Measurements from ENCODE around the gene ADAR.
A peak's percentile ranks its signal among the peaks of the same experiment; 100 is the strongest.

ADAR gene

DNA sequence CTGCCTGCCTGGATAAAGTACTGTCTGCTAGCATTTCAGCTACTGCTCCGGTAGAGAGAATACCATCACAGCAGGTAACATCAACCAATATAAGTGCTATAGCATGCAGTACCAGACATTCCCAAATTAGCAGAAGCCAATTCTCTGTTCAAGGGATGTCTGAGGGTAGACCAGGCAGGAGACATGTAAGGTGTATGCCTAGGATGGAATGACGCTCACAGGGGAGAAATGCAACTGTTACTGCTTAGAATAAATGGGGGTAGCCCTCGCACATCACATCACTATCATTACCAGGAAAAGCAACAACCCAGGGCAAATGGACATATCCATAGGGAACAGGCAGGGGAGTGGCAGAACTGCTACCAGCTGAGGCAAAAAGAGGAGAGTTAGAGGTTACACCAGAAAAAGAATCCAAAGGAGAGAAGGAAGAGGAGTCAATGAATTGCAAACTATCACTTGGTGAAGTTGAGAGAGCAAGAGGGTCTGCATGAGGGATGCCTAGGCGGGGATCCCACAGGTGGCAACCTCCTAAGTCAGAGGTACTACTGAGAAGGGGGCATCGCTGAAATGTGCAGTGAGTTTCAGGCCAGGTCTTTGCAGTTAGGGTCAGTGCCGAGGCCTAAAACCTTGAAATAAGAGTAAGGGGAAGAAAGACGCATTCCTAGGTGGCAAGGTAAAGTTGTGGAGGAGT is 50.6 kb downstream of the ADAR start:
- no peak for DNase-seq

DNA sequence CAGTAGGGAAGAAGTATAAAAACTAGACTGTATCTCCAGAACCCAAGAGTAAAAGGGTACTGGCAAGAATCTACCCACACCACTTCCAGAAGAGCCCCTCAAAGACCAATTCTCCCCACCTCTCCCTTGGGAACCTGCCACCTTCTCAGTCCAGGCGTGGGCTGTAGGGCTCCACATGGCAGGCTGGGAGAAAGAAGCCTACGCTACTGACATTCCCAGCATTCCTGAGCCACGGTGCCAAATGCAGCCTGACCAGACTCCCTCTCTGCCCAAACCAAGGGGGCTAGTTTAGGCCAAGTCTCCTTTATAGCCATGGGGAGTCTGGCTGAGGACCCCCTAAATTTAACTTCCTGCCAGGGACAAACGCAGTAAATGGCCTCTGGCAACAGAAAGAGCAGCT is 51.6 kb downstream of the ADAR start:
- DNase-seq, result no peak

DNA sequence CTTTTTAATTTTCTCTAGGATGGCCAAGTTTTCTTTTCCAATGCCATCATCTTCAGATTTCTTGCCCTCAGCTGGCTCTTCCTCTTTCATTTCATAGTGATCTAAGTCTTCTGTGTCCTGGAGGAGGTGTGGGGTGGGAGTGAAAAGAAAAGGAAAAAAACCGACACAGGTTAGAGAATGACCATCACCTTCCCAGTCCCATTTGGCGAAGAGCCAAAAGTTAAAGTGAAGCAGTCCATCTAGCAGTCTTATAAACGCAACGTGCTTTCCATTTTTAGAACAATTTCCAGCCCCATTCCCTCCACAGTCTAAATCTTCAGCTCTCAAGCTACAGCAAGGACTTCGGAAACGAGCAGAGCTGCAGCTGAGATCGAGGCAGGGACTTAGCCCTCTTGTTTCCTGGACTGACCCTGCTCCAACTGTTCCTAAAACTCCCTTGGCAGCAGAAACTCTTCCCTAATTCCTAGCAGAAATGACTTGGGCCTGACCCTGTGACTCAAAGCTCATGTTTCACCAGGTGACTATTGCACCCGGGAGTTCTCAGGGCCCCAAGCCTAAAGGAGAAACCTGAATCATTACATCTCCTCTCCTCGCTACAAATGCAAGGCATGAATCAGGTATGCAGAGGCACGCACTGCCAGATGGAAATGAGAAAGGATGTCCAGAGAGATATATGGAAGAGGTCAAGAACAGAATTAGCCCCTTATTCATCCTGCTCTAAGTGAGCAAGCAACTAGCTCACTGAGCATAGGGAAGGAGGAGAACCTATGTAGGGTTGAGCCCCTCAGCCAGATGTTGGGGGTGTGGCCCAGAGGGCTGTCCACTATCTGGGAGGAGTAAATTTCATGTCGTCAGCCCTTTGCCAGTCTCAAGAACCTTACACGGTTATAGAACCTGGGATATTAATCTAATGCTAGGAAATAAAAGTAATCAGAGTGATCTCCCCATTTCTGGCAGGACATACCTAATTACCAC is 54.6 kb downstream of the ADAR start:
- no peak for DNase-seq

DNA sequence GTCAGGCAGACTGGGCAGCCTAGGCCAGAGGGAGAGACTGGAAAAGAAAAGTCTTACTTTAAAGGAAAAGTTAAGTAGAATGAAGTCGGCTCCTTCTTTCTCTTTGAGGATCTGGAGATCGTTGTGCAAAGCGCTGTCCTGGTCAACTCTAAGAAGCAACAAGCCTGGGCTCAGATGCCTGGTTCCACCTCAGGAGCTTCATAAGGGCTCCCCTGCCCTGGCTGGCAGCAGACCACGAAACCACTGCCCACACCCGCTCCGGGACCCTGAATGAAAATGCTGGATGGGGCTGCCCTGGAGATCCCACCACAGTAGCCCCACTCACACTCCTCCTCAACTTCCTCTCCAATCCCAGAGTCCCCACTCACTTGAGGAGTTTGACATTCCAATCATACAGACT is 56.0 kb downstream of the ADAR start:
- DNase-seq, result no peak

DNA sequence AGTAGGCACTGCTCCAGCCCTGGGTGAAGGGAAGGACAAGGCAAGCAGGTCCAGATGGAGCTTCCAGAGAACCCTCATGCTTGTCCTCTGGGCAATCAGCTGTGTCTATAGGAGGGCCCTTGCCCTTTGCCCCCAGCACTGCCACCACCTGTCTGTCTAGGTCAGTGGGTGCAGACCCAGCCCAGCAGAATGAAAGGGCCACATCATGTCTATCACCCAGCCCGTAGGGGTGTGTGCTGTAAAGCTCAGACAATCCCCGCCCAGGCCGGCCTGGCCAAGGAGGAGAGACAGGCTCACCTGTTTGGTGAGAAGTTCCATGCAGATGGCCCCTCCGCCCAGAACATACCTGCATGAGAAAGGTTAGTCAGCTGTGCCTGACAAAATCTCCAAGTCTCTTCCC is 56.5 kb downstream of the ADAR start:
- DNase-seq, result no peak

DNA sequence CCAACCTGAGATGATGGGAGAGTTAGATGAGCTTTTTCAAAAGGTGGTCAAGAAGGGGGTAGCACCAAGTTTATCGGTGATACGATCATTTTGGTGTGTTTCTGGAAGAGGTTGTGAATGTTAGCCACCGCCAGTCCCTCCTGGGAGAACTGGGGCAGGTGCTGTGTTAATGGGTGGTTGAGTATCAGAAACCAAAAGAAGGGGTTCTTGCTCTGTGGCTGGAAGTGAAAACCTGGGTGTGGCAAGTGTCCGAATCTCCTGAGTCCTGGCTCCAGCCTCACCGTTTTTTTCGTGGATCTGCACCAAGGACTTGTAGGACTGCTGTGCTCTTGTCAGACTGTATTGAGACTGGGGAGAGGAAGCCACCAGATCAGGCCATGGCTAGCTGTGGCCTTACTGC is 57.3 kb downstream of the ADAR start:
- DNase-seq, result no peak

DNA sequence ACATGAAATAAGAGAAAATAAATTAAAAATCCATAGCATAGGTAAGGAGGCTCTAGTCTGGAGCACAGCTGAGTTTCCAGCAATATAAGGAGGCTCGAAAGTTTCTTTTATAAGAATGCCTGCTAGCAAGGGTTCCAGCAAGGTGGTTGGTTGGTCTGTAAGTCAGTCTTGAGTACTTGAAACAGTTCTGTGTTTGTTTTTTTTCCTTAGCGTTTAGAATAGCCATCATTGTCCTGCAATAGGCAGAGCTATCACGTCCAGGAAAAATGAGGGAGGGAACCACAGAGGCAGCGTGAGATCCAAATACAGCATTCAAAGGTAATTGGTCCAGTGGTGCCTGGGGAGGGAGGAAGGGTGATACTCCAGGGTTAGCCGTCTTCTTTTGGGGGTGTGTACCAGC is 57.9 kb downstream of the ADAR start:
- no peak for DNase-seq

DNA sequence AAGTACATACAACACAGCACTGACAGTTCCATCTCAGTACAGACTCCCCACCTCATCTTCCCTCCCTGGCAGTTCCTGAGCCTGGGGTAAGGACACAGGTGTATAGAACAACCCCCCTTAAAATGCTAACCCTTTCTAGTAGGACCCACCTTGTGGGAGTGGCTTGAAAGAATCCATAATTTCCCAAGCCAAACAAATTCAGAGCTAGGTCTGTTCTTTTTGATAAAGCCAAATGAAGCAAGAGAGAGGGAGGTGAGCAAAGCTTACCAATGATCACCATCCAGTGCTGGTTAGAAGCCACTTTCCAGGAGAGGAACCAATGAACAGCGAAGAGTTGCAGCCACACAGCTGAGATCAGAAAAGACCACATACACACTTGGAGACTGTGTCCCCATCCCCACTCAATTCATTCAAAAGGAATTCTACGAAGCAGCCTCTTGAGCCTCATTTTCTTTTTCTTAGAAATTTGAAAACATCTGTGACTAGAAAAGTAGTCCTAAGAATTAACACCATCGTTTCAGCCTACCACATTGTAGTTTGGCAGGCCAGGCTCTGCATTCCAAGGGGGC is 58.7 kb downstream of the ADAR start:
- no peak for DNase-seq

DNA sequence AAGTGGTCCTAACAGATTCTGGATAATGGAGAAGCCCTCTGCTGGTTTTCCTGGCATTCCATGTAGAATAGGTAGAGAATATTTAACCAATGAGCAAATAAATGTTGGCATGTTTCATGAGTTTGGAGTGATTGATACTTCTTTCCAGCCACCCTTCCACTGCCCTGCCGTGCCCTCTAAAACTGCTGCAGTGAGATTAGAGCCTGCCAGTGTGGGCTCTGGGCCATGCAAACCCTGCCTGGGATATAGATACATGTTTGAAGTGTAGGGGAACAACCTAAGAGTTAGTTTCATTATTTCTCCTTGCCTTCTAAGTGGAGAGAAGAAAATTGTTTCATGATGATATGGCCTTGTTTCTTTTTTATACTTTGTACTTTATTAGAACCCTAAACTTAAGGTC is 60.0 kb downstream of the ADAR start:
- DNase-seq, result no peak

DNA sequence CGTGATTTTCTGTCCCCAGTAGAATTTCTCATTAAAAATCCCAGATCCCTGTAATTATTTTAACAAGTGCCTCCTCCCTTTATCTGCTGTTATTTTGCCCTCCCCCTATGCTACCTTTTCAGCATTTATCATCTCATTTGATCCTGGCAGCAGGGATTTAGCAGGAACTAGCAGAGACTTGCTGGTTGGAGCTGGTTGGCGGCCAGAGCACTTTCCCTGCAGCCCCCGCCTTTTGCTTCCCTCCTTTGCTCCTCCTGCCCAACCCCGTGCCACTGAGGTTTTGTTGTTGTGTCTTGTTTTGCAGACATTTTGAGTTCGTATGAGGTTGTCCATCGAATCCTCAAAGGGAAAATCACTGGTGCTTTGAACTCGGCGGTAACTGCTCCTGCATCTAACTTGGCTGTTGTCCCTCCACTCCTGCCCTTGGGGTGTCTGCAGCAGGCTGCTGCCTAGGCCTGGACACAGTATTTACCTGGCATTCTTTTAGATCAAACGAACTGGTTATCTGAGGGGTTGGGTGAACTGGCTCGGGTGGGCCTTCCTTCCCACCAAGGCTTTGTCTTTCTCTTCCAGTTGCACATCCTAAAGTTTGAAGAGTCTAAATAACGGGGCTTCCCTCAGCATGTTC is 60.8 kb downstream of the ADAR start:
- DNase-seq, result no peak

DNA sequence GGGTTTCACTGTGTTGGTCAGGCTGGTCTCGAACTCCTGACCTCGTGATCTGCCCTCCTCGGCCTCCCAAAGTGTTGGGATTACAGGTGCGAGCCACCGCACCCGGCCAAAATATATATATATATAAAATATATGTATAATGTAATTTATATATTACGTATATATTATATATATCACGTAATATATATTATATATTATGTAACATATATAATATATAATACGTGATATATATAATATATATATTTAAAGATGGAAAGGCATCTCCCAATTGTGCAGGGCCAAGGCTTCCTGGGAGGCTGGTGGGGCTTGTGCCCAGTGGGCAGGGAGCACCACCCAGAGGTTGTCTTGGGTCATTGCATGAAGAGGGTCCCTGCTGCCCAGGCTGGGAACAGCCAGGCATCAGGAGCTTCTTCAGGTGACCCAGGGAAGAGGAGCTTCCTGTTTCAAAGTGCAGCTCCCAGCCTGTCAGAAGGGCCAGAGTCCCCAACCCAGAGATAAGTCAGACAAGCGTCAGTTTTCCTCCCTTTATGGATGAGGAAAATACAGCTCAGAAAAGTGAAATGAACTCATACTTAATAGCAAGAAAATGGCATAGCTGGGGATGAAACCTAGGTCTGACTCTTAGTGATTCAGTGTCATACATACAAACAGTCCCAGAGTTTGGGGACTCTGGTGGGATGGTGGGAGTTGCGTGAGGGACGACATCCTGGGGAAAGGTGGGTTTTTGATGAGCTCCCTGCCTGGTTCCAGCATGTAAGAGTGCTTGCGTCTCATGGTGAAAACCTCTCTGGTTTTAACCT is 61.5 kb downstream of the ADAR start:
- peak; percentile 72 for DNase-seq

DNA sequence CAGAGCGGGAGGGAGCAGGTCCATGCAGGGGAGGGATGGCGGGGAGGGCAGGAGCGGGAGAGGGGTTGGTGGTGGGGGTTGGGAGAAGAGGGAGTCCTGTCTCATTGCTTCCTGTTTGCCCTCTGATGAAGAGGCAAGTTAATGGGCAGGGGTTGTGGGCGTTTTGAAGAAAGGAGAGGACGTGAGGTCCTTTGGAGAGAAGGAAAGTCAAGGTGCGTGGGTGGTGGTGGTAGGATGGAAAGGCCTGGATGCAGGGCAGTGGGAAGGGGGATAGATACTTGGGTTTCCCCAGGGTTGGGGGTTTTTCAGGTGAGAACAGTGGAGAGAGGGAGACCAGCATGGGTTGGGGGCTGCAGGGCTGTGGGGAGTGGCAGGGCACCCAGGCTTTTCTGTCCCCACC is 66.8 kb downstream of the ADAR start:
- DNase-seq, result no peak

DNA sequence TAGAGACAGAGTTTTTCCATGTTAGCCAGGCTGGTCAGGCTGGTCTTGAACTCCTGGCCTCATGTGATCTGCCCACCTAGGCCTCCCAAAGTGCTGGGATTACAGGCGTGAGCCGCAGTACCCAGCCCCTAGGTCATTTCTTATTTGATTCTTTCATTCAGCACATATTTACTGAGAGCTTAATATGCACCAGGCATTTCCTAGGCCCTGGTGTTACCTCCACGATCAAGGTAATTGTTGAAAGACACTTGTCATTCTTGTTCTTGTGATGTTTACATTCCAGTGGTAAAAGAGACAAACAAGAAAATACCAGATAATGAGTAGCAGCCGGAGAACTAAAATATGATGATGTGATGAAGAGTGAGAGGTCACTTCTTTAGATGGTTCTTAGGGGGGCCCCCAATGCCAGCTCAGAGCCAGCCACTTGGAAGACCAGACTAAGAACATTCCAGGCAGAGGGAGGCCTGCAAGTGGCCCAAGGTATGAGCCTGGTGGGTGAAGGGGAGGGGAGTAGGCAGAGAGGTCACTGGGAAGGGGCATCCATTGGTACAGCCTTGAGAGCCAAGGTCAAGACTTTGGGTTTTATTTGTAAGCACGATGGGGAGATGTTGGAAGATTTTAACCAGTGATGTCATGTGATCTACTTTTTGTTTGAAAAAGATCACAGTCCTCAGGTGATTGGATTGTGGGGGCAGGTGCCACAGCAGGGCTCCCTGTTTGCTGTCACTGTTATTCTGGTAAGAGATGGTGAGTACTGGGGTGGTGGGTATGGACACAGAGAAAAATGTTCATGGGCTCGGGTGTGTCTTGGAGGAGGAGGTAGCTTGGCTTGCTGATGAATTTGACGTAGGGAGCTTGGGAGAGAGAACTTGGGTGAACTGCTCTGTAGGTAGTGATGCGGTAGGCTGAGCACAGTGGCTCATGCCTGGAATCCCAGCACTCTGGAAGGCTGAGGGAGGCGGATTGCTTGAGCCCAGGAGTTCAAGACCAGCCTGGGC is 68.2 kb downstream of the ADAR start:
- no peak for DNase-seq

DNA sequence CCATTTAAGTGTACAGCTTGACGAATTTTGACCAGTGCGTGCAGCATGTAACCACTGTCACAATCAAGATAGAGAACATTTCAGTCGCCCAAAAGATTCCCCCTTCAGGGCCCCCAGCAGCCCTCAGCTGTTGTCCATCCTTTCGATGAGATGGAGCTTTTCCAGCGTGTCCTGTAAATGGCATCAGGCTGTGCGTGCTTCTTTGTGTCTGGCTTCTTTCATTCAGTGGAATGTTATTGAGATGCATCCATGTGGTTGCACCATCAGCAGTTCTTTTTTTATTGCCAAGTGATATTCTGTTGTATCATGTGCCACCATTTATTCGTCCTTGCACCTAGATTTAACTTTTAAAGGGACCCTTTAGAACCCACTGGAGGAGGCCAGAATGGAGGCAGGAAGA is 71.4 kb downstream of the ADAR start:
- DNase-seq, result no peak

DNA sequence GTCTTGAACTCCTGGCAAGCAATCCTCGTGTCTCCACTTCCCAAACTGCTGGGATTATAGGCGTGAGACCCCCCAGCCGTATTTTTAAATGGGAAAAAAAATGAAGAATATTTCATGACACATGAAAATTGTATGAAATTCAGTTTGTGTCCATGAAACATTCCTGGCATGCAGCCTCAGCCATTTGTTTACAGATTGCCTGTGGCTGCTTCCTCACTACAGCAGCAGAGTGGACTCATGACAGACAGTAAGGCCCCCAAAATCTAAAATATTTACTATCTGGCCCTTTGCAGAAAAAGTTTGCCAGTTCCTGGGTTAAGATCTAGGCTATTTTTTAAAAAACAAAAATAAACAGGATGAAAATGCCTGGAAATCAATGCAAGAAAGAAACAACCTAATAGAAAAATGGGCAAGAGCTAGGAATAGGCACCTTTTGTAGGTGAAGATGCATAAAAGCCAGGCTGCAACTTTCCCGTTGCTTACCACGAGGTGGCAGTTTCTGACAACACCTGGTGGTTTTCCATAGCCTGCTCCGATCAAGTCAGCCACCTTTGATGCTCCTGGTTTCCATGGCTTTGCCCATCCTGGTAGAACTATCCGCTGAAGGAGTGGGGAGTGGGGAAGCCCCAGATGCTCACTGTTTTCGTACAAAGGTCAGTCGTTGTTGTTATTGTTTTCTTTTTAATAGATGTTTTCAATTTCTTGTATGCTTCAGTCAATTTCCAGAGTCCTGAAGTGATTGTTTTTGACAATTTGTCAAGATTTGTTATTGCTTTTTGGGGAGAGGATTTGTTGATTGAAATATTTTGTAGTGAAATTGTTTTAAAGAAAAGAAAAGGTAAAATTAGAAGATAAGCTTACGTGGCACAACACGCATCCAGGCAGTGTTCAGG is 73.8 kb downstream of the ADAR start:
- peak; percentile 81 for DNase-seq
